ENCODE data around the gene PCNX4. TPM values are rescaled to one million over a fixed set of nuclear protein-coding genes. Genes with fewer than 3 reads are reported as not detected.

PCNX4 gene
- total RNA-seq, 1 experiment from 2014 or later, result 64.0 TPM

DNA sequence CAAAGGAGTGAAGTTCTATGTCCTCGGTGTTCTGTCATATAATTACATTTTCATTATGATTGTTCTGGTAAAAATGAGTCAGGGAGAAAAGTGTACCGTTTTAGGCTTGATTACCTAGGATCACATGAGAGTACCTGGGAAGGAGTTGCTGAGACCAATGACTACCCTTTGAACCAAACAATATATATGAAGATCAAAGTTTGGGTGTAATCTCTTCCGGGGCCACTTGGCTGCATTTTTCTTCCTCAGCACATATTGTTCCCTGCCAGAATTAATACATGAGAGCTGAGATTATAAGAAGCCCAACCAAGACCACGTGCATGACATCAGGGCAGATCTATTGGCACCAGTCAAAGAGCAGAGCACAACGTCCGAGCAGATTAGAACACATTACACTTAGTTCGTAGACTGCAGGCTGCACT is 114.5 kb downstream of the PCNX4 start:
- CTCF ChIA-PET, result no interaction called here
- no TSS peak for BruUV-seq (replicated peaks)
- intact Hi-C loops (cut with micrococcal nuclease; ENCODE audit: unreplicated experiment), result loop anchor here (5.0 kb wide), 1 partner anchor 136 kb away; no protein-coding TSS in a partner anchor
- Histone ChIP-seq H3K27ac (ENCODE audit: low read depth, low read length, poor library complexity, severe bottlenecking) (no peak overlapping the region), H3K4me3 (ENCODE audit: low read depth, low read length, poor library complexity, severe bottlenecking) (no peak overlapping the region), H3K9me3 (ENCODE audit: low read depth, low read length, poor library complexity, severe bottlenecking) (no peaks in the 10 kb centered on the region), H3K4me1 (ENCODE audit: insufficient read depth, low read length, poor library complexity, severe bottlenecking) (no peaks in the 10 kb centered on the region), H3K36me3 (ENCODE audit: insufficient read depth, low read length, poor library complexity, severe bottlenecking) (no peaks in the 10 kb centered on the region), H3K27me3 (replicated peaks; ENCODE audit: insufficient read depth, low read depth, low read length, poor library complexity) (no peaks in the 10 kb centered on the region)
- POLR2A ChIA-PET (ENCODE audit: low non-redundant PET), result no interaction called here
- no peak for TF ChIP-seq EZH2 (IDR thresholded peaks at IDR 0.05; ENCODE audit: borderline replicate concordance, low read depth, low read length, poor library complexity, severe bottlenecking)
- TF ChIP-seq, protein P1, sequence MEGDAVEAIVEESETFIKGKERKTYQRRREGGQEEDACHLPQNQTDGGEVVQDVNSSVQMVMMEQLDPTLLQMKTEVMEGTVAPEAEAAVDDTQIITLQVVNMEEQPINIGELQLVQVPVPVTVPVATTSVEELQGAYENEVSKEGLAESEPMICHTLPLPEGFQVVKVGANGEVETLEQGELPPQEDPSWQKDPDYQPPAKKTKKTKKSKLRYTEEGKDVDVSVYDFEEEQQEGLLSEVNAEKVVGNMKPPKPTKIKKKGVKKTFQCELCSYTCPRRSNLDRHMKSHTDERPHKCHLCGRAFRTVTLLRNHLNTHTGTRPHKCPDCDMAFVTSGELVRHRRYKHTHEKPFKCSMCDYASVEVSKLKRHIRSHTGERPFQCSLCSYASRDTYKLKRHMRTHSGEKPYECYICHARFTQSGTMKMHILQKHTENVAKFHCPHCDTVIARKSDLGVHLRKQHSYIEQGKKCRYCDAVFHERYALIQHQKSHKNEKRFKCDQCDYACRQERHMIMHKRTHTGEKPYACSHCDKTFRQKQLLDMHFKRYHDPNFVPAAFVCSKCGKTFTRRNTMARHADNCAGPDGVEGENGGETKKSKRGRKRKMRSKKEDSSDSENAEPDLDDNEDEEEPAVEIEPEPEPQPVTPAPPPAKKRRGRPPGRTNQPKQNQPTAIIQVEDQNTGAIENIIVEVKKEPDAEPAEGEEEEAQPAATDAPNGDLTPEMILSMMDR (conservative IDR thresholded peaks at IDR 0.05; ENCODE audit: low read depth, low read length), result no peak
- no peak for DNase-seq (ENCODE audit: low spot score)

DNA sequence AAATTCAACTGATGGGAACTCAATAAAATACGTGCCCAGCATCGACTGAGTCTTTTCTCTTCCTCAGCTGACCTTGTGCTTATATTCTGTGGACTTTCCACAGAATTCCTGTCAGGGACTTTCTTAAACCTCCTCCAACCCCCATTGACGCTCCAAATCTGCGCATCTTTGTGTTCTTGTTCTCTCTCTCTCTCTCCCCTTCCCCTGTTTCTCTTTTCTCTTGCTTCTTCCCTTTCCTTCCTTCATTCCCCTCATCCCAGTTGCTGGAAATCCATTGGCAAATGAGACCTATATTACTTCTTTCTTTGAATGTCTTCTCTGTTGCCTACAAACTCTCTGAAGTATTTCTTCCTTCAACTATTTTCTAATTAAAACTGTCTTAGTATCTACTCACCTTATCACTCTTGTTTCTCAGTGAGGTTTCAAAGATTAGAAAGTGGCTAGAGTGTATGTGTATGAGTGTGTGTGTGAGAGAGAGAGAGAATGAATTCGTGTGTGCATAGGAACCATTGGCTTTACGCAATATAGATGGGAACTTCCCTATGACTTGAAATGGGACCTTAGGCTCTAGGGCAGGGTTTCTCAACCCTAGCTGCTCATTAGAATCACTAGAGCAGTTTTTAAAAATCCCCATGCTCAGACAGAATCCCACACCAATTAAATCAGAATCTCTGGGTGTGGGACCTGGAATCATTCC is 115.3 kb downstream of the PCNX4 start:
- ChIA-PET CTCF (no interaction called here), POLR2A (ENCODE audit: low non-redundant PET) (no interaction called here)
- no peaks in the 10 kb centered on the region for H3K4me1 ChIP-seq (ENCODE audit: insufficient read depth, low read length, poor library complexity, severe bottlenecking)
- BruUV-seq (replicated peaks), result no TSS peak
- no peak overlapping the region for H3K4me3 ChIP-seq (ENCODE audit: low read depth, low read length, poor library complexity, severe bottlenecking)
- no peak overlapping the region for H3K27ac ChIP-seq (ENCODE audit: low read depth, low read length, poor library complexity, severe bottlenecking)
- DNase-seq (ENCODE audit: low spot score), result no peak
- H3K9me3 ChIP-seq (ENCODE audit: low read depth, low read length, poor library complexity, severe bottlenecking), result no peaks in the 10 kb centered on the region
- no peaks in the 10 kb centered on the region for H3K27me3 ChIP-seq (replicated peaks; ENCODE audit: insufficient read depth, low read depth, low read length, poor library complexity)
- H3K36me3 ChIP-seq (ENCODE audit: insufficient read depth, low read length, poor library complexity, severe bottlenecking), result no peaks in the 10 kb centered on the region
- TF ChIP-seq EZH2 (IDR thresholded peaks at IDR 0.05; ENCODE audit: borderline replicate concordance, low read depth, low read length, poor library complexity, severe bottlenecking), result no peak
- TF ChIP-seq, protein P1 (conservative IDR thresholded peaks at IDR 0.05; ENCODE audit: low read depth, low read length), result no peak
- intact Hi-C loops (cut with micrococcal nuclease; ENCODE audit: unreplicated experiment), result loop anchor here (5.0 kb wide), 1 partner anchor 135 kb away; no protein-coding TSS in a partner anchor

DNA sequence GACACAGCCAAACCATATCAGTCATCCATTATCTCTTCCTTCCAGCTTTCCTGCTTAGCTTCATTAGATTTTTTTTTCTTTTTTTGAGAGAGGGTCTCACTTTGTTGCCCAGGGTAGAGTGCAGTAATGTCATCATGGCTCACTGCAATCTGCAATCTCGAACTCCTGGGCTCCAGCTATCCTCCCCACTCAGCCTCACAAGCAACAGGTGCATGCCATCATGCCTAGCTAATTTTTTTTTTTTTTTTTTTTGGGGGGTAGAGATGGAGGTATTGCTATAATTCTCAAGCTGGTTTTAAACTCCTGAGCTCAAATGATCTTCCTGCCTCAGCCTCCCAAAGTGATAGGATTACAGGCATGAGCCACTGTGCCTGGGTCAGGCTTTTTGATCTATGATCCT is 119.0 kb downstream of the PCNX4 start:
- ChIA-PET CTCF (no interaction called here), POLR2A (ENCODE audit: low non-redundant PET) (no interaction called here)
- no peaks in the 10 kb centered on the region for H3K9me3 ChIP-seq (ENCODE audit: low read depth, low read length, poor library complexity, severe bottlenecking)
- intact Hi-C loops (cut with micrococcal nuclease; ENCODE audit: unreplicated experiment), result no loop called here
- no peak for TF ChIP-seq EZH2 (IDR thresholded peaks at IDR 0.05; ENCODE audit: borderline replicate concordance, low read depth, low read length, poor library complexity, severe bottlenecking)
- TF ChIP-seq, protein P1 (conservative IDR thresholded peaks at IDR 0.05; ENCODE audit: low read depth, low read length), result no peak
- H3K27me3 ChIP-seq (replicated peaks; ENCODE audit: insufficient read depth, low read depth, low read length, poor library complexity), result no peaks in the 10 kb centered on the region
- no peaks in the 10 kb centered on the region for H3K4me1 ChIP-seq (ENCODE audit: insufficient read depth, low read length, poor library complexity, severe bottlenecking)
- H3K4me3 ChIP-seq (ENCODE audit: low read depth, low read length, poor library complexity, severe bottlenecking), result no peak overlapping the region
- no peak for DNase-seq (ENCODE audit: low spot score)
- H3K27ac ChIP-seq (ENCODE audit: low read depth, low read length, poor library complexity, severe bottlenecking), result no peak overlapping the region
- no peaks in the 10 kb centered on the region for H3K36me3 ChIP-seq (ENCODE audit: insufficient read depth, low read length, poor library complexity, severe bottlenecking)
- BruUV-seq (replicated peaks), result no TSS peak

Data from A673 (cell line).